GM18951 (cell line): ENCODE results near the gene HLA-E.
"Not testable (repeated sequence)": the region's sequence is repeated elsewhere in the genome, so short reads cannot be mapped to it uniquely, and the experiment has no call there.

Experiments used
- POLR2A ChIP-seq: IDR thresholded peaks from 4 replicates; pipeline ENCODE4 v1.6.1; 2011; ENCODE audit warnings: mild to moderate bottlenecking; ENCODE audit not compliant: insufficient read length, insufficient read depth; ENCODE audit errors: extremely low read depth
- in situ Hi-C: fragments of 300-500 bp; cut with MboI; formaldehyde crosslinking; loops from one replicate; pipeline ENCODE4 v1.12.0; 2022; ENCODE audit warnings: low sequenced_read_pairs, mixed read lengths, inconsistent platforms; ENCODE audit not compliant: unreplicated experiment

Gene HLA-E

GRCh38 chr6:30487926-30488325, 1.4 kb upstream of the HLA-E start:
- no peak for TF ChIP-seq POLR2A
- in situ Hi-C loops = no loop called here

GRCh38 chr6:30488697-30489080, 620 bp upstream of the HLA-E start:
- in situ Hi-C loops = not testable (repeated sequence)

GRCh38 chr6:30490026-30490876, 942 bp downstream of the HLA-E start:
- no peak for TF ChIP-seq POLR2A
- in situ Hi-C loops = loop anchor here (5.0 kb wide), 1 partner anchor 42 kb away; no protein-coding TSS in a partner anchor

GRCh38 chr6:30491291-30491953, 2.1 kb downstream of the HLA-E start:
- in situ Hi-C loops = loop anchor here (5.0 kb wide), 1 partner anchor 41 kb away; no protein-coding TSS in a partner anchor

GRCh38 chr6:30491991-30492952, 3.0 kb downstream of the HLA-E start:
- peak; percentile 1 for TF ChIP-seq POLR2A
- in situ Hi-C loops = loop anchor here (5.0 kb wide), 1 partner anchor 40 kb away; no protein-coding TSS in a partner anchor

More at GRCh38 chr6:30491291-30491953, 2.1 kb downstream of the HLA-E start:
- TF ChIP-seq POLR2A = peak; percentile 11

- in situ Hi-C loops = loop anchor here (5.0 kb wide), 1 partner anchor 39 kb away; no protein-coding TSS in a partner anchor
- peak; percentile 71 for TF ChIP-seq POLR2A
Observed at GRCh38 chr6:30493643-30494250, 4.4 kb downstream of the HLA-E start.

GRCh38 chr6:30494291-30494861, 5.1 kb downstream of the HLA-E start:
- in situ Hi-C loops = loop anchor here (5.0 kb wide), 1 partner anchor 38 kb away; no protein-coding TSS in a partner anchor
- TF ChIP-seq POLR2A = no peak

GRCh38 chr6:30495060-30495459, 5.8 kb downstream of the HLA-E start:
- in situ Hi-C loops = not testable (repeated sequence)

GRCh38 chr6:30495993-30496392, 6.7 kb downstream of the HLA-E start:
- TF ChIP-seq POLR2A = no peak
- in situ Hi-C loops = no loop called here

- in situ Hi-C loops = not testable (repeated sequence)
Observed at GRCh38 chr6:30497261-30497599, 7.9 kb downstream of the HLA-E start.

- in situ Hi-C loops = no loop called here
- TF ChIP-seq POLR2A = no peak
Observed at GRCh38 chr6:30497714-30498113, 8.4 kb downstream of the HLA-E start.

- in situ Hi-C loops = not testable (repeated sequence)
Observed at GRCh38 chr6:30498705-30499104, 9.4 kb downstream of the HLA-E start.
